SK-N-SH treated with all-trans-retinoic acid at 6 μM for 48 hours (cell line): ENCODE data around the gene RNGTT.

Source experiments
- ATAC-seq: fragments of 200-7000 bp; cut with Tn5 transposase; 3 replicates; pipeline ENCODE4 v1.9.1; 2020; ENCODE audit warnings: mild to moderate bottlenecking, moderate library complexity
- ARNTL ChIP-seq: fragments of 450-650 bp; formaldehyde crosslinking; IDR thresholded peaks from 2 replicates; pipeline ENCODE4 v1.5.0; 2020; ENCODE audit warnings: low read depth, mild to moderate bottlenecking, moderate library complexity, borderline replicate concordance
- CREB5 ChIP-seq: fragments of 250-450 bp; sonication (Bioruptor Pico); IDR thresholded peaks from 2 replicates; pipeline ENCODE4 v1.5.1; 2020; ENCODE audit warnings: low read depth, mild to moderate bottlenecking, moderate library complexity
- CSDC2 ChIP-seq: fragments of 250-450 bp; sonication (Bioruptor Pico); IDR thresholded peaks from 2 replicates; pipeline ENCODE4 v1.5.0; 2020; ENCODE audit warnings: mild to moderate bottlenecking, moderate library complexity
- CSRNP3 ChIP-seq: fragments of 250-450 bp; sonication (Bioruptor Pico); IDR thresholded peaks from 2 replicates; pipeline ENCODE4 v1.5.1; 2021; ENCODE audit warnings: mild to moderate bottlenecking, moderate library complexity
- ESRRG ChIP-seq: fragments of 250-450 bp; sonication (Bioruptor Pico); IDR thresholded peaks from 2 replicates; pipeline ENCODE4 v1.6.1; 2021; ENCODE audit warnings: mild to moderate bottlenecking
- ISL1 ChIP-seq: fragments of 250-450 bp; sonication (Bioruptor Pico); IDR thresholded peaks from 2 replicates; pipeline ENCODE4 v2.1.2; 2022; ENCODE audit warnings: mild to moderate bottlenecking, moderate library complexity
- PATZ1 ChIP-seq: fragments of 250-450 bp; sonication (Bioruptor Pico); IDR thresholded peaks from 2 replicates; pipeline ENCODE4 v1.8.0; 2020; ENCODE audit warnings: mild to moderate bottlenecking, moderate library complexity, borderline replicate concordance
- PPARA ChIP-seq: fragments of 250-450 bp; sonication (Bioruptor Pico); IDR thresholded peaks from 2 replicates; pipeline ENCODE4 v1.5.0; 2020; ENCODE audit warnings: mild to moderate bottlenecking, borderline replicate concordance
- SNAI2 ChIP-seq: fragments of 250-450 bp; sonication (Bioruptor Pico); IDR thresholded peaks from 2 replicates; pipeline ENCODE4 v1.5.0; 2020; ENCODE audit warnings: mild to moderate bottlenecking, moderate library complexity
- TOX ChIP-seq: fragments of 250-450 bp; sonication (Bioruptor Pico); IDR thresholded peaks from 2 replicates; pipeline ENCODE4 v1.8.0; 2021; ENCODE audit warnings: mild to moderate bottlenecking, moderate library complexity, borderline replicate concordance
- TSHZ2 ChIP-seq: fragments of 250-450 bp; sonication (Bioruptor Pico); IDR thresholded peaks from 2 replicates; pipeline ENCODE4 v1.5.0; 2020; ENCODE audit warnings: mild to moderate bottlenecking, moderate library complexity
- ZC3H10 ChIP-seq: fragments of 250-450 bp; sonication (Bioruptor Pico); IDR thresholded peaks from 2 replicates; pipeline ENCODE4 v1.5.1; 2021; ENCODE audit warnings: mild to moderate bottlenecking, moderate library complexity
- ZFP3 ChIP-seq: fragments of 250-450 bp; sonication (Bioruptor Pico); IDR thresholded peaks from 2 replicates; pipeline ENCODE4 v1.5.0; 2020; ENCODE audit warnings: mild to moderate bottlenecking, moderate library complexity
- ZNF70 ChIP-seq: fragments of 450-650 bp; formaldehyde crosslinking; IDR thresholded peaks from 2 replicates; pipeline ENCODE4 v1.5.0; 2020; ENCODE audit warnings: mild to moderate bottlenecking, moderate library complexity
- ZNF8 ChIP-seq: fragments of 450-650 bp; formaldehyde crosslinking; IDR thresholded peaks from 2 replicates; pipeline ENCODE4 v1.5.0; 2020; ENCODE audit warnings: mild to moderate bottlenecking, moderate library complexity

RNGTT gene

GRCh38 chr6:88704980-88705379, 258.4 kb downstream of the RNGTT start:
- no peak for ATAC-seq
- TF ChIP-seq ISL1 (CRISPR knock-in tag): peak; percentile 60
- no peak for TF ChIP-seq ESRRG

GRCh38 chr6:88702956-88703556, 260.4 kb downstream of the RNGTT start:
- TF ChIP-seq ZNF8 (CRISPR knock-in tag) (peak; percentile 63; the same call in 1 of the 2 replicates), ISL1 (CRISPR knock-in tag) (0 out of 2 replicates have a peak, but pooled peaks have one; percentile 8), ARNTL (no peak)
- no peak for ATAC-seq

- no peak for ATAC-seq
- TF ChIP-seq ZFP3 (CRISPR knock-in tag) (no peak), ARNTL (no peak), ZNF8 (CRISPR knock-in tag) (no peak), CREB5 (no peak), TOX (no peak), PPARA (CRISPR knock-in tag) (no peak), ZC3H10 (no peak), CSRNP3 (no peak), PATZ1 (CRISPR knock-in tag) (no peak), TSHZ2 (CRISPR knock-in tag) (no peak)
Observed at GRCh38 chr6:88698661-88699060, 264.8 kb downstream of the RNGTT start.

GRCh38 chr6:88695937-88696336, 267.5 kb downstream of the RNGTT start:
- ATAC-seq: no peak
- TF ChIP-seq PATZ1 (CRISPR knock-in tag): no peak

GRCh38 chr6:88683734-88684133, 279.7 kb downstream of the RNGTT start:
- ATAC-seq: no peak

More at GRCh38 chr6:88683734-88684133, 279.7 kb downstream of the RNGTT start:
- TF ChIP-seq SNAI2 (CRISPR knock-in tag) (no peak), CSDC2 (no peak), CREB5 (no peak), ESRRG (no peak), ZNF70 (CRISPR knock-in tag) (no peak), ZFP3 (CRISPR knock-in tag) (no peak), TSHZ2 (CRISPR knock-in tag) (no peak), CSRNP3 (no peak), TOX (no peak), ZC3H10 (no peak)
